T-helper 2 cell treated with Interferon-gamma antibody and Interleukin-4, amounts not matched to agents 100 ng/mL and 5 ng/mL, for 36 hours (primary cell): ENCODE data around the gene BEX3. TPM values are rescaled to one million over a fixed set of nuclear protein-coding genes. Genes with fewer than 3 reads are reported as not detected.
"Not testable (repeated sequence)": the region's sequence is repeated elsewhere in the genome, so short reads cannot be mapped to it uniquely, and the experiment has no call there.

Experiments
- intact Hi-C: fragments of 100-400 bp; cut with micrococcal nuclease; formaldehyde crosslinking; loops from one replicate; pipeline ENCODE4 v1.15.1; 2023
- total RNA-seq: library from RNA; stranded (reverse); gene quantifications from 2 replicates; pipeline ENCODE4 v1.2.3, GENCODE V29; 2022

The BEX3 gene
- total RNA-seq, 1 donor from 2014 or later = 9.1 TPM

GRCh38 chrX:103382877-103383276, 6.5 kb downstream of the BEX3 start:
- intact Hi-C loops = no loop called here

GRCh38 chrX:103384672-103385071, 8.3 kb downstream of the BEX3 start:
- intact Hi-C loops = no loop called here

- intact Hi-C loops = not testable (repeated sequence)
Measured at GRCh38 chrX:103385283-103385830, 9.0 kb downstream of the BEX3 start.

- intact Hi-C loops = no loop called here
Measured at GRCh38 chrX:103386332-103386731, 10.0 kb downstream of the BEX3 start.

GRCh38 chrX:103393487-103393886, 17.1 kb downstream of the BEX3 start:
- intact Hi-C loops = no loop called here

DNA sequence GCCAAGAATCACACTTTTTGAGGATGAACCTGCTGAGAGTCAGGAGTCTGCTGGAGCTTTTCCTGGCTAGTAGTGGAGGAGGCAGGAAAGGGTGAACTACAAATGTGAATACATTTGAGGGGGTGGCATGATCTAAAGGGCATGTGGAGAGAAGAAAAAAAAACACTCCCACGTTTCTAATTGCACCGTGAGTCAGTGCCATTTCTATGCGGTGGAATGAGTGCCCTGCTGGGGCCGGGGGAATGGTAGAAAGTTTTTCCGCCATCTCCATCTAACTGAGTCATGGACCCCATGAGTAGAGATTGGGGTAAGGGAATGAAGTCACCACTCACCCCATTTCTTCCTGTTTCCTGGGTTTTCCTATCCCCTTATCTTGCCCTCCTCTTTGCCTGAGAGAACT, 19.8 kb downstream of the BEX3 start:
- intact Hi-C loops = no loop called here

GRCh38 chrX:103396660-103397059, 20.3 kb downstream of the BEX3 start:
- intact Hi-C loops = no loop called here

DNA sequence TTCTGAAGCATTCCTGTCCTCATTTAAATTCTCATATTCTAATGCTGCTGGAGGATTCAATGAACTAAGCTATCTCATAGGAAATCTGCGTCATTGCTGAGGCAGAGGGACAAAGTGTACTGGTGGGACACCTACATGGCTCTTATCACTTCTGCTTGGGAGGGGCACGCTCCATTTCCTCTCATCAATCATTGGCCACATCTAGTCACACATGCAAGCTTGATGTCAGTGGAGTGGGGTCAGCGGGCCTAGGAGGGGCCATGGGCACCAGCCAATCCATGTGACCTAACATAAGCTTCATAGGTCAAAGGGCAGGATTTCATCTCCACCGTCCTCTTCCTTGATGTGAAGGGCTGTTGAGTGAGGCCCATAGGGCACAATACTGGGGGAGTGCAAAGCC, 21.4 kb downstream of the BEX3 start:
- intact Hi-C loops = no loop called here

GRCh38 chrX:103398421-103398864, 22.1 kb downstream of the BEX3 start:
- intact Hi-C loops = no loop called here

DNA sequence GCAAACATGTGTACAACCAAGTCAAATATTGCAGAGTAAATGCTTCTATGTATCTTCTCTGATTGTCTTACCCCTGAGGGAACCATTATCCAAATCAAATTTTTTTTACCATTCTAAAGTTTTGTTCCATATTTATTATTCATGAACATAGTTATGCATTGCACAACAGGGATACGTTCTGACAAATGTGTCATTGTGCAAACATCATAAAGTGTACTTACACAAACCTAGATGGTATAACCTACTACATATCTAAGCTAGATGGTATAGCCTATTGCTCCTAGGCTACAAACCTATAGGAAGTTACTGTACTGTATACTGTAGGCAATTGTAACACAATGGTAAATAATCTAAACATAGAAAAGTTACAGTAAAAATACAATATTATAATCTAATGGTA, 23.4 kb downstream of the BEX3 start:
- intact Hi-C loops = no loop called here

DNA sequence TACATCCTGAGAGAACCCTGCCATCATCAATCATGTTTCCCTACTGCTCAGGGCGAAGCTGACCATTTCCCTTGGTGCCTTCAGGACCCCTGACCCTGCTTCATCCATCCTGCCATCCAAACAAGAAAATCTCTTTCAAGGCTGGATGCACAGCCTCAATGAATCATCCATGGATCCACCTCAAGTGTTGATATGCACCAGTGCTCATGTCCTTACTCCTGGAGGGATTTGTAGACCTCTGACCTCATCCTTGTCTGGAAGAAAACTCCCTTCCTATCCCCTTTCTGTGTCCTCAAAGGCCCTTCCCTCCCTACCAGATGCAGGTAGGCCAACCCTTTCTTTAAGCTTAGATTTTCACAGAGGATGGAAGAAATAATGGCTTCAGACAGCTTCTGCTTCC, 24.6 kb downstream of the BEX3 start:
- intact Hi-C loops = no loop called here

DNA sequence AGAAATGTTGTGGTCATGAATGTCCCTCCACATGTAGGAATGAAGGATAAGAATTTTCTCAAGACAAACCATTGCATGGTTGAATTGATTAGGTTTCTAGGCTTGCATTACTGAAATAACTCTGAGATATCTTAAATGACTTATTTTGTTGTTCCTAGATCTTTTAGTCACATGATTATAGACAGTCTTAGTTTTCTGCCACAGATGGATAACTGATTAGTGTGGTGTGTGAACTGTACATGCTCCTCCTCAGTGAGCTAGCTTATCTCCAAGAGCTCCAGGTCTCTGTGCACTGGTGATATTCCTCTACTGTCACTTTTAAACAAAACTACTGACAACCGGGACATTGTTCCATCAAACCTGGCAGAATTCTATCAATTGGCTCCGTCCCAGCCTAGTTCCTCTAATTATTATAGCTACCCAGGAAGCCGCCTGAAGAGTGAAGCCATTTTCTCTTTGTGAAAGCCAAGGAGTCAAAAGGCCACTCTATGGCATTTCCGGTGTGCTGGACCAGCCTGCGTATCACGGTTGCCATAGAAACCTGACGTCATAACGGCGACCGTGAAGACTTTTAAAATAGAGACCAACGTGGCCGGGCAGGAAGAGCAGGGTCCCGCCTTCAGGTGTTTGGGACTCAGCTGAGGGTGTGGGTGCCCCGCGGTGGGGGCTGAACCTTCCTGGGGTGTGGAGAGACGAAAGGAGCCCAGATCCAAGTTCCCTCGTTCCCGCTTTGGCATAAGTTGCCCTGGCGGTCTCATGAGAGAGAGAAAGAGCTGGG, 28.1 kb downstream of the BEX3 start:
- intact Hi-C loops = no loop called here

- intact Hi-C loops = no loop called here
Measured at GRCh38 chrX:103405009-103405333, 28.6 kb downstream of the BEX3 start.

GRCh38 chrX:103406256-103406655, 29.9 kb downstream of the BEX3 start:
- intact Hi-C loops = no loop called here

DNA sequence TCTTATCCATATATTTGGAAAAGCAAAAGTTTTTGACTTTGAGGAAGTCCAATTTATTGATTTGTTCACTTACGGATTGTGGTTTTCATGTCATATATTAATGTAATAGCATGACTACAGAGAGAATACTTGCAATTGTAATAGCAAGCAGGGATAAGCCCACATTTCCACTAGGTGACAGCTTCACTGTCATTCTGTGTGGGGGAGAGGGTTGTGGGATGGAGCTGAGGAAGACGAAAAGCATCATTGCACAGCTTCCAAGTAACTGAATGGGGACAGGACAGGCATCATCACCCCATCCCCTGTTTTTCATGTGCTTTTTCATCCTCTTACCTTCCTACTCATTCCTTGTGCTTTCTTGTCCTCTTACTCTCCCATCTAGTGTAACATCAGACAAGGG, 31.4 kb downstream of the BEX3 start:
- intact Hi-C loops = no loop called here

- intact Hi-C loops = not testable (repeated sequence)
Measured at GRCh38 chrX:103411721-103412120, 35.4 kb downstream of the BEX3 start.

GRCh38 chrX:103413705-103414387, 37.5 kb downstream of the BEX3 start:
- intact Hi-C loops = no loop called here

DNA sequence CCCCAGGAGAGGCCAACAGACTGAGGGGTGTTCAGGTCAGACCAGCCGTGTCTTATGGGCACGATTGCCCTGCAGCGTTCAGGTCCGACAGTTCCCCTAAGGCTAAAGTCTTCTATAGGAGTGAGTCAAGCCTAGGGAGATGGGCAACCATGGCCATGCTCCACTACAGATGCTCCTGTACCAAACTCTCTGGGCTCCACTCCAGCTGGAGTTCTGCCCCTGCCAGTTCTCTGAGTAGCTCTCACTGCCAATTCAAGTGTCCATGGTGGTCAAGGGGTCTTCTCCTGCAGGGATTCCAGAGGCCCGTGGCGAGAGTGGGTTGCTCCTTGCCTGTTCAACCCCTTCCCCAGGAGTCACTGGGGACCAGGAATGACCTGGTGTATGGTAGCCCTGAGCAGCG, 38.2 kb downstream of the BEX3 start:
- intact Hi-C loops = no loop called here

DNA sequence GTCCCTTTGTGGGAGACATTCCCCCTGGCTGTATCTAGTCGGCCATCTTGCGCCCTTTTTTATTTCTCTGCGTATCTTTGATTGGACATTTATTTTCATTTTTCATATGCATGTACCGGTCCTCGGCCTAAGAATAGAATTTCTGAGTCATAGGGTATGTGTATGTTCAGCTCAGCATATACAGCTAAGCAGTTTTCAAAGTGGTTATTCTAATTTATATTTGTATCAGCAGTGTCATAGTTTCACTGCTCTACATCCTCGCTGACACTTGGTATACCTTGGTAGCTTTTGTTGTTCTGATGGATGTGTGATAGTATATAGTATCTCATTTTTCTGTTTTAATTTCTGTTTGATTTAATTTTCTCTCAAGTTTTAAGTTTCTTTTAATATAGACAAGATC, 38.7 kb downstream of the BEX3 start:
- intact Hi-C loops = no loop called here

- intact Hi-C loops = no loop called here
Measured at GRCh38 chrX:103415528-103415927, 39.2 kb downstream of the BEX3 start.

GRCh38 chrX:103417370-103417769, 41.0 kb downstream of the BEX3 start:
- intact Hi-C loops = no loop called here

DNA sequence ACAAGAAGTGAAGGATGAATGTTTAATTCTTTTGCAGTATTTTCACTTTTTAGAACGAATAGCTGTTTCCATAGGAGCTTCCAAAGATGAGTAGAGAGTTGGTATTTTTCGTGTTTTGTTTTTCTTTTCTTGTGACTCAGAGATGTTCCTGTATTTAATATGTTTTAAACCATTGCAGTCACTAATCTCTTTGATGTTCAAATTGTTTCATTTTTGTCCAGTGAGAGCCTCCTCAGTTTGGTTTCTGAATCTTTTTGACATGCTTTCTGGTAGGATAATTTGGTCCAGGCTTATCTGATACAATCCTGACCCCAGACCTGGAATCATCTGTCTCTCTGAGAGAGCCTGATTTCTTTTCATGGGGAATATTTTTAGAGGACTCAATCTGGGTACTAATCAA, 41.6 kb downstream of the BEX3 start:
- intact Hi-C loops = no loop called here

- intact Hi-C loops = no loop called here
Measured at GRCh38 chrX:103418811-103419340, 42.5 kb downstream of the BEX3 start.
